WTC11 (cell line): ENCODE results near the gene CYP11A1.
"Not testable (repeated sequence)": the region's sequence is repeated elsewhere in the genome, so short reads cannot be mapped to it uniquely, and the experiment has no call there.

Experiments used
- E2F4 ChIP-seq: sonication (generic); formaldehyde crosslinking; IDR thresholded peaks from 2 replicates; pipeline ENCODE4 v1.8.1; 2022; ENCODE audit warnings: low read depth, mild to moderate bottlenecking, moderate library complexity, missing genetic modification reagents, borderline replicate concordance
- ELF4 ChIP-seq: sonication (generic); formaldehyde crosslinking; IDR thresholded peaks from 2 replicates; pipeline ENCODE4 v1.8.1; 2022; ENCODE audit warnings: low read depth, mild to moderate bottlenecking, moderate library complexity, missing genetic modification reagents
- FOXK1 ChIP-seq: sonication (generic); formaldehyde crosslinking; IDR thresholded peaks from 2 replicates; pipeline ENCODE4 v1.8.0; 2022; ENCODE audit warnings: mild to moderate bottlenecking, moderate library complexity, missing genetic modification reagents
- FOXP1 ChIP-seq: sonication (generic); formaldehyde crosslinking; IDR thresholded peaks from 2 replicates; pipeline ENCODE4 v1.8.0; 2022; ENCODE audit warnings: missing genetic modification reagents, mild to moderate bottlenecking, moderate library complexity, borderline replicate concordance
- NFYB ChIP-seq: sonication (generic); formaldehyde crosslinking; conservative IDR thresholded peaks from 2 replicates; pipeline ENCODE4 v1.8.0; 2022; ENCODE audit warnings: low read depth, missing genetic modification reagents
- RELA ChIP-seq: sonication (generic); formaldehyde crosslinking; IDR thresholded peaks from 2 replicates; pipeline ENCODE4 v1.8.1; 2022; ENCODE audit warnings: missing genetic modification reagents, mild to moderate bottlenecking, borderline replicate concordance
- USF2 ChIP-seq: sonication (generic); formaldehyde crosslinking; IDR thresholded peaks from 2 replicates; pipeline ENCODE4 v1.8.1; 2023; ENCODE audit warnings: mild to moderate bottlenecking, missing genetic modification reagents, moderate library complexity
- ZBTB43 ChIP-seq: sonication (generic); formaldehyde crosslinking; IDR thresholded peaks from 2 replicates; pipeline ENCODE4 v1.8.1; 2023; ENCODE audit warnings: mild to moderate bottlenecking, missing genetic modification reagents
- ZNF317 ChIP-seq: sonication (generic); formaldehyde crosslinking; IDR thresholded peaks from 2 replicates; pipeline ENCODE4 v1.8.1; 2023; ENCODE audit warnings: low read depth, mild to moderate bottlenecking, moderate library complexity, missing genetic modification reagents, borderline replicate concordance
- ZNF416 ChIP-seq: fragments of 250-450 bp; sonication (Bioruptor Pico); IDR thresholded peaks from 2 replicates; pipeline ENCODE4 v1.9.0; 2021; ENCODE audit warnings: mild to moderate bottlenecking, inconsistent platforms
- ZSCAN18 ChIP-seq: fragments of 250-450 bp; sonication (Bioruptor Pico); IDR thresholded peaks from 2 replicates; pipeline ENCODE4 v2.1.2; 2022; ENCODE audit warnings: mild to moderate bottlenecking, moderate library complexity
- TF ChIP-seq, protein P1 (sequence below): fragments of 200-600 bp; IDR thresholded peaks from 2 replicates; pipeline ENCODE4 v1.8.0; 2022; ENCODE audit warnings: antibody characterized with exemption

DNA sequence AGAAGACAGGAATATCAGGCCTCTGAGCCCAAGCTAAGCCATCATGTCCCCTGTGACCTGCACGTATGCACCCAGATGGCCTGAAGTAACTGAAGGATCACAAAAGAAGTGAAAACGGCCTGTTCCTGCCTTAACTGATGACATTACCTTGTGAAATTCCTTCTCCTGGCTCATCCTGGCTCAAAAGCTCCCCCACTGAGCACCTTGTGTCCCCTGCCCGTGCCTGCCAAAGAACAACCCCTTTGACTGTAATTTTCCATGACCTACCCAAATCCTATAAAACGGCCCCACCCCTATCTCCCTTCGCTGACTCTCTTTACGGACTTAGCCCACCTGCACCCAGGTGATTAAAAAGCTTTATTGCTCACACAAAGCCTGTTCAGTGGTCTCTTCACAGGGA is 8.1 kb downstream of the CYP11A1 start:
- not testable (repeated sequence) for TF ChIP-seq NFYB (CRISPR knock-in tag); E2F4 (CRISPR knock-in tag); USF2 (CRISPR knock-in tag); ELF4 (CRISPR knock-in tag); ZNF416 (CRISPR knock-in tag); FOXP1; ZSCAN18 (CRISPR knock-in tag); ZBTB43; ZNF317 (CRISPR knock-in tag); FOXK1 (CRISPR knock-in tag); RELA (CRISPR knock-in tag)
- TF ChIP-seq, protein P1, sequence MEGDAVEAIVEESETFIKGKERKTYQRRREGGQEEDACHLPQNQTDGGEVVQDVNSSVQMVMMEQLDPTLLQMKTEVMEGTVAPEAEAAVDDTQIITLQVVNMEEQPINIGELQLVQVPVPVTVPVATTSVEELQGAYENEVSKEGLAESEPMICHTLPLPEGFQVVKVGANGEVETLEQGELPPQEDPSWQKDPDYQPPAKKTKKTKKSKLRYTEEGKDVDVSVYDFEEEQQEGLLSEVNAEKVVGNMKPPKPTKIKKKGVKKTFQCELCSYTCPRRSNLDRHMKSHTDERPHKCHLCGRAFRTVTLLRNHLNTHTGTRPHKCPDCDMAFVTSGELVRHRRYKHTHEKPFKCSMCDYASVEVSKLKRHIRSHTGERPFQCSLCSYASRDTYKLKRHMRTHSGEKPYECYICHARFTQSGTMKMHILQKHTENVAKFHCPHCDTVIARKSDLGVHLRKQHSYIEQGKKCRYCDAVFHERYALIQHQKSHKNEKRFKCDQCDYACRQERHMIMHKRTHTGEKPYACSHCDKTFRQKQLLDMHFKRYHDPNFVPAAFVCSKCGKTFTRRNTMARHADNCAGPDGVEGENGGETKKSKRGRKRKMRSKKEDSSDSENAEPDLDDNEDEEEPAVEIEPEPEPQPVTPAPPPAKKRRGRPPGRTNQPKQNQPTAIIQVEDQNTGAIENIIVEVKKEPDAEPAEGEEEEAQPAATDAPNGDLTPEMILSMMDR: not testable (repeated sequence)
